Neural progenitor cell (in vitro differentiated cells): Measurements from ENCODE around the gene NMU. TPM values are rescaled to one million over a fixed set of nuclear protein-coding genes. Genes with fewer than 3 reads are reported as not detected.

Experiments
- DNase-seq: peaks from one replicate; pipeline ENCODE4 v3.0.0-alpha.2; 2016; ENCODE audit warnings: low spot score
- H2AFZ ChIP-seq: fragments of 200-600 bp; sonication (generic); replicated peaks from 2 replicates; pipeline ENCODE4 v1.6.1; 2016; ENCODE audit warnings: antibody characterized with exemption
- H3F3A ChIP-seq: fragments of 200-600 bp; sonication (generic); 2 replicates; pipeline ENCODE4 v1.6.1; 2016; ENCODE audit warnings: antibody characterized with exemption, low read depth
- H3K27ac ChIP-seq: fragments of 200-600 bp; sonication (generic); 2 replicates; pipeline ENCODE4 v1.5.1; 2016; ENCODE audit warnings: mild to moderate bottlenecking
- H3K27me3 ChIP-seq: fragments of 200-600 bp; sonication (generic); 2 replicates; pipeline ENCODE4 v1.6.1; 2016; ENCODE audit warnings: mild to moderate bottlenecking, moderate library complexity
- H3K36me3 ChIP-seq: fragments of 200-600 bp; sonication (generic); 2 replicates; pipeline ENCODE4 v1.5.1; 2016
- H3K4me1 ChIP-seq: fragments of 200-600 bp; sonication (generic); 2 replicates; pipeline ENCODE4 v1.6.1; 2016; ENCODE audit warnings: mixed run types
- H3K4me2 ChIP-seq: fragments of 200-600 bp; sonication (generic); 2 replicates; pipeline ENCODE4 v1.6.1; 2016
- H3K4me3 ChIP-seq: fragments of 200-600 bp; sonication (generic); 2 replicates; pipeline ENCODE4 v1.5.1; 2016
- H3K79me2 ChIP-seq: fragments of 200-600 bp; sonication (generic); 2 replicates; pipeline ENCODE4 v1.6.1; 2016; ENCODE audit warnings: low read depth
- H3K9ac ChIP-seq: fragments of 200-600 bp; sonication (generic); 2 replicates; pipeline ENCODE4 v1.6.1; 2016
- H3K9me3 ChIP-seq: fragments of 200-600 bp; sonication (generic); 2 replicates; pipeline ENCODE4 v1.5.1; 2016; ENCODE audit warnings: low read depth
- H4K20me1 ChIP-seq: fragments of 200-600 bp; sonication (generic); 2 replicates; pipeline ENCODE4 v1.6.1; 2016; ENCODE audit warnings: low read depth
- H3K27ac Mint-ChIP-seq: 3 replicates; pipeline ENCODE4 v1.8.0; 2021; ENCODE audit warnings: mixed read lengths
- H3K27me3 Mint-ChIP-seq: 2 replicates; pipeline ENCODE4 v1.8.0; 2022; ENCODE audit warnings: low read depth, mild to moderate bottlenecking, inconsistent platforms, moderate library complexity, mixed read lengths; ENCODE audit not compliant: insufficient read depth
- H3K36me3 Mint-ChIP-seq: 3 replicates; pipeline ENCODE4 v1.8.0; 2021; ENCODE audit warnings: mixed read lengths
- H3K4me1 Mint-ChIP-seq: 3 replicates; pipeline ENCODE4 v1.8.0; 2021; ENCODE audit warnings: mixed read lengths
- H3K4me3 Mint-ChIP-seq: 3 replicates; pipeline ENCODE4 v1.8.0; 2021; ENCODE audit warnings: mild to moderate bottlenecking, moderate library complexity, mixed read lengths
- H3K9me3 Mint-ChIP-seq: 3 replicates; pipeline ENCODE4 v1.8.0; 2020; ENCODE audit warnings: mixed read lengths
- EZH2 ChIP-seq: fragments of 200-600 bp; sonication (generic); IDR thresholded peaks from 2 replicates; pipeline ENCODE4 v1.6.1; 2017; ENCODE audit warnings: antibody characterized with exemption, mild to moderate bottlenecking, moderate library complexity
- EZH2phosphoT487 ChIP-seq: fragments of 200-600 bp; sonication (generic); IDR thresholded peaks from 2 replicates; pipeline ENCODE4 v1.6.1; 2017; ENCODE audit warnings: antibody characterized with exemption
- total RNA-seq: library from RNA; depleted of rRNA; stranded (reverse); fragments of >200 nt; gene quantifications from 2 replicates; pipeline ENCODE4 v1.2.3, GENCODE V29; 2015; ENCODE audit warnings: low replicate concordance
- TF ChIP-seq, protein P1 (sequence below): fragments of 200-600 bp; sonication (generic); IDR thresholded peaks from 2 replicates; pipeline ENCODE4 v1.5.1; 2017; ENCODE audit warnings: antibody characterized with exemption, mild to moderate bottlenecking

The NMU gene
- total RNA-seq, 1 donor from 2014 or later = 1.8 TPM

- H4K20me1 ChIP-seq = no peaks in the 10 kb centered on the region
- no peaks in the 10 kb centered on the region for H3K4me1 Mint-ChIP-seq
- no peaks in the 10 kb centered on the region for H3K9me3 ChIP-seq
These were observed 18.0 kb upstream of the NMU start for GRCh38 chr4:55654131-55654530.

GRCh38 chr4:55650483-55650882 is 14.4 kb upstream of the NMU start:
- H3K79me2 ChIP-seq = no peaks in the 10 kb centered on the region
- Mint-ChIP-seq H3K27me3 (peaks cover 4% of the 10 kb centered on the region), H3K4me3 (no peak overlapping the region), H3K9me3 (no peaks in the 10 kb centered on the region), H3K36me3 (no peaks in the 10 kb centered on the region), H3K27ac (no peak overlapping the region), H3K4me1 (no peaks in the 10 kb centered on the region)
- H2AFZ ChIP-seq = no peak overlapping the region
- TF ChIP-seq, protein P1, sequence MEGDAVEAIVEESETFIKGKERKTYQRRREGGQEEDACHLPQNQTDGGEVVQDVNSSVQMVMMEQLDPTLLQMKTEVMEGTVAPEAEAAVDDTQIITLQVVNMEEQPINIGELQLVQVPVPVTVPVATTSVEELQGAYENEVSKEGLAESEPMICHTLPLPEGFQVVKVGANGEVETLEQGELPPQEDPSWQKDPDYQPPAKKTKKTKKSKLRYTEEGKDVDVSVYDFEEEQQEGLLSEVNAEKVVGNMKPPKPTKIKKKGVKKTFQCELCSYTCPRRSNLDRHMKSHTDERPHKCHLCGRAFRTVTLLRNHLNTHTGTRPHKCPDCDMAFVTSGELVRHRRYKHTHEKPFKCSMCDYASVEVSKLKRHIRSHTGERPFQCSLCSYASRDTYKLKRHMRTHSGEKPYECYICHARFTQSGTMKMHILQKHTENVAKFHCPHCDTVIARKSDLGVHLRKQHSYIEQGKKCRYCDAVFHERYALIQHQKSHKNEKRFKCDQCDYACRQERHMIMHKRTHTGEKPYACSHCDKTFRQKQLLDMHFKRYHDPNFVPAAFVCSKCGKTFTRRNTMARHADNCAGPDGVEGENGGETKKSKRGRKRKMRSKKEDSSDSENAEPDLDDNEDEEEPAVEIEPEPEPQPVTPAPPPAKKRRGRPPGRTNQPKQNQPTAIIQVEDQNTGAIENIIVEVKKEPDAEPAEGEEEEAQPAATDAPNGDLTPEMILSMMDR = no peak
- no peak for TF ChIP-seq EZH2phosphoT487
- no peak overlapping the region for H3K27ac ChIP-seq
- no peaks in the 10 kb centered on the region for H3K27me3 ChIP-seq
- H3K9ac ChIP-seq = no peak overlapping the region
- H3K4me1 ChIP-seq = no peaks in the 10 kb centered on the region
- H3K4me3 ChIP-seq = no peak overlapping the region
- H3K9me3 ChIP-seq = no peaks in the 10 kb centered on the region
- no peaks in the 10 kb centered on the region for H3F3A ChIP-seq
- no peak overlapping the region for H3K4me2 ChIP-seq
- H4K20me1 ChIP-seq = no peaks in the 10 kb centered on the region
- H3K36me3 ChIP-seq = no peaks in the 10 kb centered on the region
- DNase-seq = no peak

More at GRCh38 chr4:55654131-55654530, 18.0 kb upstream of the NMU start:
- Histone ChIP-seq H3K79me2 (no peaks in the 10 kb centered on the region), H3K4me3 (no peak overlapping the region), H3K27ac (no peak overlapping the region), H3K9ac (no peak overlapping the region), H3K4me1 (no peaks in the 10 kb centered on the region), H2AFZ (no peak overlapping the region), H3K27me3 (no peaks in the 10 kb centered on the region), H3F3A (no peaks in the 10 kb centered on the region), H3K36me3 (no peaks in the 10 kb centered on the region), H3K4me2 (no peak overlapping the region)
- Mint-ChIP-seq H3K36me3 (no peaks in the 10 kb centered on the region), H3K27me3 (peaks cover 4% of the 10 kb centered on the region), H3K27ac (no peak overlapping the region), H3K4me3 (no peak overlapping the region), H3K9me3 (no peaks in the 10 kb centered on the region)
- TF ChIP-seq EZH2phosphoT487 = no peak
- TF ChIP-seq, protein P1 = no peak
- no peak for TF ChIP-seq EZH2
- DNase-seq = no peak

DNA sequence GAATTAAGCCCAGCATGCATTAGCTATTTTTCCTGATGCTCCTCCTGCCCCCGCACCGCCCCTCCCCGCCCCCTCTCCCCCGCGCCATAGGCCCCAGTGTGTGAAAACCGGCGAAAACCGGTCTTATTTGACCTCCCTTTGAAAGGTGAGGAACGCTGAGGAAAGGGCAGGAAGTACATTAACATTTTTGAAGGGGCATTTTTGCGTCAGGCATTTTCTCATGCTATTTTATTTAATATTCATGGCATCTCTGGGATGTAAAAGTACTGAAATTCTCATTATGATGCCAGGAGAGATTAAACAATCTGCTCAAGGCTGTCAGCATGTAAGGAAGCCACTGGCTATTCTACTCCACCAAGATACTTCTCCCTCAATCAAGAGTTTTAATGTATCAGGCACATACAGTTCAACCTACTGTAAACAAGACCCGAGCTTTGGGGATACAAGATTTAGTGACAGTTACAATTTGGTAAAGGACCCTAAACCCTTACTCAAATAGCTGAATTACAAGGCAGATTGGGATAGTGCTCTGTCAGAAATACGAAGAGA is 1.2 kb upstream of the NMU start:
- H4K20me1 ChIP-seq = no peaks in the 10 kb centered on the region
- Mint-ChIP-seq H3K36me3 (no peaks in the 10 kb centered on the region), H3K4me1 (peaks cover 47% of the 10 kb centered on the region), H3K27me3 (no peaks in the 10 kb centered on the region), H3K4me3 (peak overlapping the region; percentile 16), H3K9me3 (no peaks in the 10 kb centered on the region), H3K27ac (peak overlapping the region; percentile 35)
- no peak overlapping the region for H2AFZ ChIP-seq
- H3K27me3 ChIP-seq = peaks cover 44% of the 10 kb centered on the region
- H3K9me3 ChIP-seq = no peaks in the 10 kb centered on the region
- no peak for TF ChIP-seq EZH2
- TF ChIP-seq EZH2phosphoT487 = no peak
- TF ChIP-seq, protein P1 = no peak
- peaks cover 39% of the 10 kb centered on the region for H3K4me1 ChIP-seq
- H3K4me3 ChIP-seq = peak overlapping the region; percentile 88
- no peak overlapping the region for H3K9ac ChIP-seq
- H3F3A ChIP-seq = peaks cover 34% of the 10 kb centered on the region
- H3K79me2 ChIP-seq = no peaks in the 10 kb centered on the region
- no peaks in the 10 kb centered on the region for H3K36me3 ChIP-seq
- no peak overlapping the region for H3K27ac ChIP-seq
- DNase-seq = peak; percentile 66
- H3K4me2 ChIP-seq = peak overlapping the region; percentile 100
